H9 (cell line): ENCODE results near the gene PLP2. TPM values are rescaled to one million over a fixed set of nuclear protein-coding genes. Genes with fewer than 3 reads are reported as not detected.

ENCODE experiments used
- DNase-seq: peaks from one replicate; pipeline ENCODE4 v3.0.0-alpha.2; 2017
- H2AFZ ChIP-seq: one replicate; pipeline ENCODE4 v1.6.1; 2013; ENCODE audit warnings: mild to moderate bottlenecking, low read length, control low read depth, moderate library complexity
- H2AK5ac ChIP-seq: 2 replicates; pipeline ENCODE4 v1.6.1; 2013; ENCODE audit warnings: low read length, control low read depth, mixed read lengths; ENCODE audit not compliant: insufficient read length
- H2BK120ac ChIP-seq: one replicate; pipeline ENCODE4 v1.6.1; 2013; ENCODE audit warnings: low read depth, mild to moderate bottlenecking, low read length, control low read depth, inconsistent platforms; ENCODE audit not compliant: poor library complexity, severe bottlenecking
- H2BK12ac ChIP-seq: 2 replicates; pipeline ENCODE4 v1.6.1; 2013; ENCODE audit warnings: low read length, control low read depth, mixed read lengths, low read depth; ENCODE audit not compliant: insufficient read length
- H2BK15ac ChIP-seq: 2 replicates; pipeline ENCODE4 v1.6.1; 2013; ENCODE audit warnings: low read depth, low read length, control low read depth
- H2BK20ac ChIP-seq: one replicate; pipeline ENCODE4 v1.6.1; 2013; ENCODE audit warnings: low read depth, mild to moderate bottlenecking, low read length, control low read depth, inconsistent platforms; ENCODE audit not compliant: poor library complexity, severe bottlenecking
- H2BK5ac ChIP-seq: 2 replicates; pipeline ENCODE4 v1.6.1; 2013; ENCODE audit warnings: low read length, control low read depth, mixed read lengths; ENCODE audit not compliant: insufficient read length
- H3K14ac ChIP-seq: 2 replicates; pipeline ENCODE4 v1.6.1; 2013; ENCODE audit warnings: low read length, control low read depth; ENCODE audit not compliant: insufficient read depth
- H3K18ac ChIP-seq: 2 replicates; pipeline ENCODE4 v1.6.1; 2013; ENCODE audit warnings: low read depth, mild to moderate bottlenecking, mixed read lengths, low read length, control low read depth; ENCODE audit not compliant: insufficient read length
- H3K23ac ChIP-seq: 2 replicates; pipeline ENCODE4 v1.6.1; 2013; ENCODE audit warnings: low read length, control low read depth, mixed read lengths, low read depth; ENCODE audit not compliant: insufficient read length
- H3K23me2 ChIP-seq: 2 replicates; pipeline ENCODE4 v1.6.1; 2013; ENCODE audit warnings: low read depth, mild to moderate bottlenecking, mixed read lengths, low read length, control low read depth; ENCODE audit not compliant: insufficient read length, poor library complexity, severe bottlenecking
- H3K27ac ChIP-seq: 2 replicates; pipeline ENCODE4 v1.5.1; 2013; ENCODE audit warnings: low read length, control low read depth, mixed read lengths, low read depth; ENCODE audit not compliant: insufficient read length
- H3K27me3 ChIP-seq: 2 replicates; pipeline ENCODE4 v1.6.1; 2013; ENCODE audit warnings: low read length, control low read depth, inconsistent platforms; ENCODE audit not compliant: insufficient read depth
- H3K4ac ChIP-seq: 2 replicates; pipeline ENCODE4 v1.6.1; 2013; ENCODE audit warnings: low read depth, mild to moderate bottlenecking, control low read depth, inconsistent platforms, low read length, moderate library complexity
- H3K4me1 ChIP-seq: 2 replicates; pipeline ENCODE4 v1.6.1; 2013; ENCODE audit warnings: low read length, control low read depth, inconsistent platforms; ENCODE audit not compliant: insufficient read depth
- H3K4me2 ChIP-seq: 2 replicates; pipeline ENCODE4 v1.6.1; 2013; ENCODE audit warnings: low read length, control low read depth, mixed read lengths; ENCODE audit not compliant: insufficient read length, insufficient read depth
- H3K56ac ChIP-seq: 2 replicates; pipeline ENCODE4 v1.6.1; 2013; ENCODE audit warnings: low read depth, mild to moderate bottlenecking, mixed read lengths, low read length, control low read depth; ENCODE audit not compliant: insufficient read length
- H3K79me1 ChIP-seq: 2 replicates; pipeline ENCODE4 v1.6.1; 2013; ENCODE audit warnings: low read depth, mild to moderate bottlenecking, moderate library complexity, low read length, control low read depth, inconsistent platforms; ENCODE audit not compliant: insufficient read depth, poor library complexity, severe bottlenecking
- H3K79me2 ChIP-seq: 2 replicates; pipeline ENCODE4 v1.6.1; 2013; ENCODE audit warnings: low read length, control low read depth, inconsistent platforms; ENCODE audit not compliant: insufficient read depth
- H3K9ac ChIP-seq: 2 replicates; pipeline ENCODE4 v1.6.1; 2013; ENCODE audit warnings: low read length, control low read depth, mixed read lengths; ENCODE audit not compliant: insufficient read length; ENCODE audit errors: extremely low read depth
- H3K9me3 ChIP-seq: one replicate; pipeline ENCODE4 v1.6.1; 2013; ENCODE audit warnings: low read depth, low read length, inconsistent platforms; ENCODE audit not compliant: control insufficient read depth
- H3T11ph ChIP-seq: one replicate; pipeline ENCODE4 v1.6.1; 2013; ENCODE audit warnings: mild to moderate bottlenecking, low read length, control low read depth, inconsistent platforms
- H4K20me1 ChIP-seq: one replicate; pipeline ENCODE4 v1.6.1; 2013; ENCODE audit not compliant: control insufficient read depth, insufficient read length, insufficient read depth
- H4K5ac ChIP-seq: 2 replicates; pipeline ENCODE4 v1.6.1; 2013; ENCODE audit warnings: low read depth, mild to moderate bottlenecking, mixed read lengths, low read length, control low read depth; ENCODE audit not compliant: insufficient read length
- H4K8ac ChIP-seq: replicated peaks from 2 replicates; pipeline ENCODE4 v1.6.1; 2013; ENCODE audit warnings: low read length, control low read depth, mixed read lengths, low read depth; ENCODE audit not compliant: insufficient read length
- H4K91ac ChIP-seq: 2 replicates; pipeline ENCODE4 v1.6.1; 2013; ENCODE audit warnings: low read depth, mild to moderate bottlenecking, moderate library complexity, mixed read lengths, low read length, control low read depth; ENCODE audit not compliant: insufficient read length
- H3K27ac Mint-ChIP-seq, 3 experiments: 2 replicates in 2 of 3; 3 replicates in 1 of 3; pipeline ENCODE4 v1.8.0; 2020 to 2021; ENCODE audit warnings: mixed read lengths in 3 of 3, mild to moderate bottlenecking in 1 of 3, moderate library complexity in 1 of 3
- H3K27me3 Mint-ChIP-seq: 2 replicates; pipeline ENCODE4 v1.8.0; 2021; ENCODE audit warnings: low read depth, mild to moderate bottlenecking, moderate library complexity, mixed read lengths
- H3K36me3 Mint-ChIP-seq, 3 experiments: 2 replicates in 2 of 3; 3 replicates in 1 of 3; pipeline ENCODE4 v1.8.0; 2020 to 2021; ENCODE audit warnings: low read depth in 3 of 3, mixed read lengths in 3 of 3; ENCODE audit not compliant: insufficient read depth in 1 of 3
- H3K4me1 Mint-ChIP-seq, 2 experiments: 2 replicates each; pipeline ENCODE4 v1.8.0; 2020; ENCODE audit warnings: mixed read lengths in 2 of 2
- H3K4me3 Mint-ChIP-seq, 2 experiments: 2 replicates in 1 of 2; 3 replicates in 1 of 2; pipeline ENCODE4 v1.8.0; 2020 to 2021; ENCODE audit warnings: mild to moderate bottlenecking in 2 of 2, mixed read lengths in 2 of 2, moderate library complexity in 1 of 2
- H3K9me3 Mint-ChIP-seq, 2 experiments: 2 replicates in 1 of 2; 3 replicates in 1 of 2; pipeline ENCODE4 v1.8.0; 2020; ENCODE audit warnings: mild to moderate bottlenecking in 2 of 2, mixed read lengths in 2 of 2, moderate library complexity in 1 of 2
- CTCF ChIP-seq: fragments of 200-600 bp; sonication (generic); conservative IDR thresholded peaks from 3 replicates; pipeline ENCODE4 v1.8.0; 2021; ENCODE audit warnings: antibody characterized with exemption, mild to moderate bottlenecking
- WGBS: extraction: QIAGEN DNeasy Blood & Tissue Kit; methylation state at CpG from one replicate; pipeline ENCODE4 v1.1.7; 2013; ENCODE audit warnings: missing lambda C conversion rate, low lambda C conversion rate, mixed read lengths; ENCODE audit not compliant: insufficient read length; ENCODE audit errors: extremely low coverage; 5-methylcytosine and 5-hydroxymethylcytosine counted together
- total RNA-seq: library from RNA; stranded (reverse); gene quantifications from 2 replicates; pipeline ENCODE4 v1.2.1, GENCODE V29; 2021

The PLP2 gene
- total RNA-seq, 1 experiment from 2014 or later = 11.7 TPM

- no peak overlapping the region for H3T11ph ChIP-seq
- H3K9ac ChIP-seq = no peak overlapping the region
- no peak overlapping the region for H4K91ac ChIP-seq
- H3K14ac ChIP-seq = no peak overlapping the region
- no peak overlapping the region for H2BK5ac ChIP-seq
- peaks cover 14% of the 10 kb centered on the region for H3K9me3 ChIP-seq
- H3K27ac Mint-ChIP-seq = peak overlapping the region; percentile 98
- no peak overlapping the region for H3K4ac ChIP-seq
- H4K20me1 ChIP-seq = no peaks in the 10 kb centered on the region
- no CpG with 5 or more reads among the region's 18 CpGs for WGBS
- H4K8ac ChIP-seq = no peak overlapping the region
- H2AK5ac ChIP-seq = no peak overlapping the region
- H3K4me2 ChIP-seq = peak overlapping the region; percentile 50
- peaks cover 12% of the 10 kb centered on the region for H3K27me3 Mint-ChIP-seq
- H3K23ac ChIP-seq = no peak overlapping the region
- peaks cover 3 to 7% of the 10 kb centered on the region in 2 experiments for H3K4me1 Mint-ChIP-seq
- H3K23me2 ChIP-seq = no peaks in the 10 kb centered on the region
- H3K36me3 Mint-ChIP-seq = peaks cover 4 to 8% (median 4%) of the 10 kb centered on the region in 3 experiments; a peak in 5 of 7 replicates
- peaks cover 56 to 71% of the 10 kb centered on the region in 2 experiments for H3K9me3 Mint-ChIP-seq
- no peak overlapping the region for H3K56ac ChIP-seq
- no peak overlapping the region for H2BK20ac ChIP-seq
- no peaks in the 10 kb centered on the region for H3K4me1 ChIP-seq
- no peak overlapping the region for H2BK15ac ChIP-seq
- no peak overlapping the region for H2AFZ ChIP-seq
- peak overlapping the region; percentile 78 to 87 for H3K4me3 Mint-ChIP-seq
- no peak for TF ChIP-seq CTCF
- no peak overlapping the region for H2BK120ac ChIP-seq
- H3K79me1 ChIP-seq = no peaks in the 10 kb centered on the region
- H3K27me3 ChIP-seq = no peaks in the 10 kb centered on the region
- no peak overlapping the region for H3K27ac ChIP-seq
- no peak overlapping the region for H2BK12ac ChIP-seq
- no peak overlapping the region for H4K5ac ChIP-seq
- no peak overlapping the region for H3K18ac ChIP-seq
- H3K79me2 ChIP-seq = no peaks in the 10 kb centered on the region
- DNase-seq = peak; percentile 78
Observed at GRCh38 chrX:49155243-49155899, 16.3 kb upstream of the PLP2 start.
